Esophagus muscularis mucosa (tissue), 4 donors: Measurements from ENCODE around the gene EFTUD2. TPM values are rescaled to one million over a fixed set of nuclear protein-coding genes. Genes with fewer than 3 reads are reported as not detected.

Experiments
- DNase-seq: peaks from one replicate; pipeline ENCODE4 v3.0.0-alpha.2; 2017; ENCODE audit errors: extremely low spot score
- H3K27ac ChIP-seq, 4 donors: fragments of 200-600 bp; sonication (generic); replicated peaks in 1 of 4; 1 replicate in 3 of 4; 2 replicates in 1 of 4; pipeline ENCODE4 v1.5.1; 2016 to 2019; ENCODE audit warnings: mild to moderate bottlenecking in 1 of 4
- H3K27me3 ChIP-seq, 4 donors: fragments of 200-600 bp; sonication (generic); one replicate each; pipeline versions ENCODE4 v1.5.1 to v1.6.0; 2016 to 2019
- H3K36me3 ChIP-seq, 4 donors: fragments of 200-600 bp; sonication (generic); one replicate each; pipeline ENCODE4 v1.5.1; 2016 to 2019
- H3K4me1 ChIP-seq, 4 donors: fragments of 200-600 bp; sonication (generic); one replicate each; pipeline ENCODE4 v1.5.1; 2016 to 2019
- H3K4me3 ChIP-seq, 4 donors: fragments of 200-600 bp; sonication (generic); 1 replicate in 2 of 4; 2 replicates in 2 of 4; pipeline ENCODE4 v1.5.1; 2016 to 2019; ENCODE audit warnings: mild to moderate bottlenecking in 4 of 4, moderate library complexity in 1 of 4
- H3K9me3 ChIP-seq, 4 donors: fragments of 200-600 bp; sonication (generic); 1 replicate in 3 of 4; 2 replicates in 1 of 4; pipeline ENCODE4 v1.5.1; 2016 to 2019
- CTCF ChIP-seq, 3 experiments: fragments of 200-600 bp in 2 of 3; fragments of 450-650 bp in 1 of 3; sonication (generic) in 2 of 3; IDR thresholded peaks; one replicate each; pipeline ENCODE4 v1.5.1; 2017 to 2019; ENCODE audit warnings: antibody characterized with exemption in 3 of 3, mild to moderate bottlenecking in 2 of 3, moderate library complexity in 1 of 3
- EP300 ChIP-seq: sonication (generic); formaldehyde crosslinking; IDR thresholded peaks from one replicate; pipeline ENCODE4 v1.6.1; 2017; ENCODE audit warnings: antibody characterized with exemption
- POLR2A ChIP-seq: fragments of 450-650 bp; IDR thresholded peaks from one replicate; pipeline ENCODE4 v1.6.1; 2017; ENCODE audit warnings: antibody characterized with exemption, moderate library complexity, mild to moderate bottlenecking, low read depth
- POLR2AphosphoS5 ChIP-seq, 2 donors: sonication (generic); formaldehyde crosslinking; IDR thresholded peaks; one replicate each; pipeline ENCODE4 v1.6.1; 2017; ENCODE audit warnings: antibody characterized with exemption in 2 of 2
- WGBS: methylation state at CpG from one replicate; pipeline ENCODE4 v1.1.5; 2018; 5-methylcytosine and 5-hydroxymethylcytosine counted together
- intact Hi-C: fragments of 100-400 bp; cut with DNase I; formaldehyde crosslinking; loops from one replicate; pipeline ENCODE4 v1.15.1; 2023
- total RNA-seq, 4 donors: library from RNA; depleted of rRNA; stranded (reverse); fragments of >200 nt; gene quantifications; one replicate each; pipeline versions ENCODE4 v1.1.0 to v1.2.1, GENCODE V29; 2016

Gene EFTUD2
- total RNA-seq, 4 donors from 2014 or later, result 46.0 to 49.7 (median 48.3) TPM

GRCh38 chr17:44912763-44913544 lies 13.7 kb upstream of the EFTUD2 start:
- peaks cover 24 to 33% (median 29%) of the 10 kb centered on the region in 4 donors for H3K4me1 ChIP-seq
- no peaks in the 10 kb centered on the region for H3K9me3 ChIP-seq

GRCh38 chr17:44911133-44912001 lies 12.1 kb upstream of the EFTUD2 start:
- peaks cover 0 to 23% (median 3%) of the 10 kb centered on the region in 4 donors for H3K27me3 ChIP-seq
- peak overlapping the region; percentile 37 to 43 (median 39) for H3K4me3 ChIP-seq
- intact Hi-C loops, result no loop called here
- WGBS, result 13% methylated on average over 6 of the region's 56 CpGs
- no peaks in the 10 kb centered on the region for H3K9me3 ChIP-seq
- TF ChIP-seq POLR2AphosphoS5 (IDR thresholded peaks at IDR 0.05), result peak; percentile 24 to 48
- TF ChIP-seq POLR2A, result no peak
- peak; percentile 38 to 53 (median 49) for TF ChIP-seq CTCF (IDR thresholded peaks at IDR 0.05)
- no peak for TF ChIP-seq EP300
- H3K4me1 ChIP-seq, result peaks cover 13 to 19% (median 15%) of the 10 kb centered on the region in 4 donors
- no peak for DNase-seq
- H3K36me3 ChIP-seq, result no peaks in the 10 kb centered on the region
- H3K27ac ChIP-seq, result no peak overlapping the region

More at GRCh38 chr17:44912763-44913544, 13.7 kb upstream of the EFTUD2 start:
- 91% methylated on average over 14 of the region's 14 CpGs for WGBS
- Histone ChIP-seq H3K4me3 (no peak overlapping the region), H3K27ac (no peak overlapping the region), H3K36me3 (no peaks in the 10 kb centered on the region), H3K27me3 (peaks cover 0 to 23% (median 3%) of the 10 kb centered on the region in 4 donors)
- DNase-seq, result no peak
- intact Hi-C loops, result no loop called here
- no peak for TF ChIP-seq CTCF (IDR thresholded peaks at IDR 0.05)
- no peak for TF ChIP-seq EP300
- no peak for TF ChIP-seq POLR2A
- TF ChIP-seq POLR2AphosphoS5 (IDR thresholded peaks at IDR 0.05), result no peak

- Histone ChIP-seq H3K4me1 (peaks cover 9 to 11% (median 9%) of the 10 kb centered on the region in 4 donors), H3K36me3 (no peaks in the 10 kb centered on the region), H3K27ac (no peak overlapping the region), H3K4me3 (no peak overlapping the region), H3K27me3 (peaks cover 0 to 23% (median 3%) of the 10 kb centered on the region in 4 donors), H3K9me3 (no peaks in the 10 kb centered on the region)
- no peak for DNase-seq
- TF ChIP-seq EP300 (no peak), CTCF (IDR thresholded peaks at IDR 0.05) (no peak), POLR2AphosphoS5 (IDR thresholded peaks at IDR 0.05) (no peak), POLR2A (no peak)
- intact Hi-C loops, result no loop called here
- 90% methylated on average over 13 of the region's 13 CpGs for WGBS
These were observed 11.2 kb upstream of the EFTUD2 start for GRCh38 chr17:44910231-44911106.

GRCh38 chr17:44909681-44910144 lies 10.5 kb upstream of the EFTUD2 start:
- DNase-seq, result no peak
- no peak for TF ChIP-seq CTCF (IDR thresholded peaks at IDR 0.05)
- no peak for TF ChIP-seq POLR2AphosphoS5 (IDR thresholded peaks at IDR 0.05)
- TF ChIP-seq EP300, result no peak
- no peak for TF ChIP-seq POLR2A
- H3K4me1 ChIP-seq, result peaks cover 9 to 11% (median 9%) of the 10 kb centered on the region in 4 donors
- H3K36me3 ChIP-seq, result no peaks in the 10 kb centered on the region
- 92% methylated on average over 8 of the region's 11 CpGs for WGBS
- H3K27me3 ChIP-seq, result peaks cover 0 to 17% (median 3%) of the 10 kb centered on the region in 4 donors
- H3K4me3 ChIP-seq, result no peak overlapping the region
- H3K9me3 ChIP-seq, result no peaks in the 10 kb centered on the region
- no peak overlapping the region for H3K27ac ChIP-seq
- intact Hi-C loops, result no loop called here
